GM21529 (cell line): ENCODE measurements around the gene RPP21.
A peak's percentile ranks its signal among the peaks of the same experiment; 100 is the strongest.

Experiments
- ATAC-seq: cut with Tn5 transposase; IDR thresholded peaks from one replicate; pipeline ENCODE4 v1.9.1; 2021; ENCODE audit not compliant: unreplicated experiment

RPP21 gene

DNA sequence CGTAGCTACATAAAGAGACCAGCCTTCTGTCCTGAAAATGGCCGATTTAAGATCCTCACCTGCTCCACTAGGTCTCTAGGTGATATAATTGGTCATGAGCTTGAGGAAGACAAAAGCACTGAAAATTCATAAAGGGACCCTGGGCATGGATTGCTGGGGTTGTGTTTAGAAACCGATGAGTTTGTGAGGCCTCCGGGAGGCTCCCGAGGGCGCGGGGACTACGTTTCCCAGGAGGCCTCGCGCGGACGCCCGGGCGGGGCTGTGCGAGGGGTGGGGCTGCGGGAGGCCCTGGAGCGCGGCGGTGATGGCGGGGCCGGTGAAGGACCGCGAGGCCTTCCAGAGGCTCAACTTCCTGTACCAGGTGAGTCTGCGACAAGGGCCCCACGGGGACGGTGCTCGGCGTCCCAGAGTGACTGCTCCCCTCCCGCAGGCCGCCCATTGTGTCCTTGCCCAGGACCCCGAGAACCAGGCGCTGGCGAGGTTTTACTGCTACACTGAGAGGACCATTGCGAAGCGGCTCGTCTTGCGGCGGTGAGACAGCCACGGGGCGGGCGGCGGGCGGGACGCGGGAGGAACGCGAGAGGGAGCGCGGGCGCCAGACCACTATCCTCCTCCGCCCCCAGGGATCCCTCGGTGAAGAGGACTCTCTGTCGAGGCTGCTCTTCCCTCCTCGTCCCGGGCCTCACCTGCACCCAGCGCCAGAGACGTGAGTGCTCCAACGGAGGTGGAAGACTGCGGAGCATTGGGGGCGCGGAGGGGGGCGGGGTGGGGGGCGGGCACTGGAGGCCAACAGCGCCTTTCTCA, at the start of gene RPP21:
Gene RPP21 (plus strand): TSS at position 289 of the 804 bp plus-strand sequence. CDS start 16 bp downstream, at position 305.
- peak; percentile 97 for ATAC-seq

DNA sequence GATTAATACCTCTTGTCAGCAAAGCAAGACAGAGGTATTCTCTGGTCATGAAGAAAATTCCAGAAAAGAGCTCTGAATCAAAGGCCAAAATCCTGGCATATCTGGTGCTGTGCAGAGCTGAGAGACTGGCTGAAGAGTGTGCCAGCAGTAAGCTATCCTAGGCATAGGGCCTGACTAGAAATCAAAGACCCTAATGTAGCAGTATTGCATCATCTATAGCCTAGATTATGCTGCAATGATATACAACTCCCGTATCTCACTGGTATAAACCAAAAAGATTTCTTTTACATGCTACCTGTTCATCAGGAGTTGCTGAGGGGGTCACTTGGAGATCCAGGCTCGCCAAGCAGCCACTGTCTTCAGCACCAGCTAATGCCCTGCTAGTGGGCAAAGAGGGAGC, 49.1 kb upstream of the RPP21 start:
- ATAC-seq, result no peak

DNA sequence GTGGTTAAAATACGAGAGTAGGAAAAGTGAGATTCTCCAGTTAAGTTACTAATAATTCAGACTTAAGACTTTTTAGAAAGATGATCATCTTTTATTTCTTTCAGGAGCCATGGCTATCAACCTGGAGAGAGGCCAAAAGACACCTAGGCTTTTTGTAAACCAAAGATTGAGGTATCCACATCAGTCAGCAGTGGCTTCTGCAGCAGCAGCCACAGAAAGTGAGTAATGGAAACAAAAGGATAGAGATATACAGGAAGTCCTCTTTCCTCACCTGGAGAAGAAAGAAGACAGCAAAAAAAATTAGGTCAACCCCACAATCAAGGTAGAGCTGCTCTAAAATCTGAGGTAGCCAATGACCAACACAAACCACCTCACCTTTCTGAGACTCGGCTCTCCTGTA, 41.0 kb upstream of the RPP21 start:
- ATAC-seq, result no peak

DNA sequence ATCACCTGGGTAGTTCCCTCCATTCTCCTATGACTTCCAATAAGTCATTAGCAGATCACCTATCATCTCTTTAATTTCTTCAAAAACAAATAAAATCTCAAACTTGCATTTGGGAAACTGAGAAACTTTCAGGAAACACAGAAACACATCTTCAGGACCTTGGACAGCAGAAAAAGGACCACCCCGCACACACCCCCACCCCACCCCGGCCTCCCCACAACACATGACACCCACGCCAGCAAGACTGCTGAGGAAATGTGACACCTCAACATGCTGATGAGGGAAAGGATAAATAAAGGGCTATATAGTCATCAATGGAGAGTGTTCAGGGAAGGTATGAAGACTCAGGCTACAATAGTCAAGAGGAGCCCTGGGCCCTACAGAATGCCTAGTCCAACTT, 33.9 kb upstream of the RPP21 start:
- no peak for ATAC-seq

DNA sequence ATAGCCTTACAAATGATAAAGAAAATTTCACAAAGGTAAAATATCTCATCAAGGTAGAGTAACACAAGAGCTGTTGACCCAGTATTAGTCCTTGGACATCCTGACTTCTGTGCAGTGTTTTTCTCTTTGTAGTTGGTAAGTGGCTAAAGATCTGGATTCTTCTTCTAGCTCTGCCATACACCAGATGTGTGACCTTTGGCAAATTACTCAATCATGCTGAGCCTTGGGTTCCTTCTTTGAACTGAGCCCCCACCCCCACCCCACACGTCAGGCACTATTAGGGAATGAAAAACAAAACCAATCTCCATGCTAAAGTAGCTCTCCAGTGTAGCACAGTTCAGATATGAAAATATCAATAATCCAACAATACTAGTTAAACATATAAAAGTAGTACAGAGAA, 33.3 kb upstream of the RPP21 start:
- ATAC-seq, result no peak

DNA sequence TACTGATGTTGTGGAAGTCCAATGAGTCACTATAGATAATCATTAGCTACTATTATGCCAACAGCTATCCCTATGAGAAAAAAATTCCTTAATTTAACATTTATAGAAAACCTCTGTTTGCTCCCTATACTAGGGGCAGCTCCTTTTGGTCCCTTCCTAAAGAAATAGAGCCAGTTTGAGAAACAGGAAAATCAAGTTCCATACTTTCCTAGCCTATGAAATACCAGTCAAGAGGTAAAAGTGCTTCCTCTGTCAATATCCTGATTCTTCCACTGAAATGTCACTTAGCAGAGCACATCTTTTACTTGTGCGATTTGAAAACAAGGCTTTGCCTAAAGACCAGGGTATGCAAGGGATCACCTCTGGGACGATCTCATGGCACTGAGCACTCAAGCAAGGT, 32.7 kb upstream of the RPP21 start:
- no peak for ATAC-seq

DNA sequence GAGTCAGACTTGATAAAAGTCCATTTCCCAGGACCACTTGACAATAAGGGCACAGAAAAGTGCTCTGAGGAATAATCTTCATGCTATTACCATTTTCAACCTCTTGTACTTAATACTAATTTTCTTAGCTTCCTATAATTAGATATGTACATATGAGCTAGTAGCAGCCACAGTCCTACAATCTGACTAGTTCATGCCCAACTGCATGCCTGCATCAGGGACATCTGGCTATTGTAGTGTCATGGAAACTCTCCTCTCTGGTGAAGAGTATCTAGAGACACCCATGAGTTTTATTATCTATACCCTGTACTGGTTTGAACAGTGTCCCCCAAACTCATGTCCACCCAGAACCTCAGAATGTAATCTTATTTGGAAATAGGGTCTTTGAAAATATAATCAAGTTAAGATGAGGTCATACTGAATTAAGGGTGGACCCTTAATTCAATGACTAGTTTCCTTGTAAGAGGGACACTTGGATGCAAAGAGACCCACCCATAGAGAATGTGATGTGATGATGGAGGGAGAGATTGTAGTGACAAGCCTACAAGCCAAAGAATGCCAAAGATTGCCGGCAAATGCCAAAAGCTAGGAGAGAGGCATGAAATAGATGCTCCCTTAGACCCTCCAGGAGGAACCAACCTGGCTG, 32.2 kb upstream of the RPP21 start:
- ATAC-seq, result no peak

DNA sequence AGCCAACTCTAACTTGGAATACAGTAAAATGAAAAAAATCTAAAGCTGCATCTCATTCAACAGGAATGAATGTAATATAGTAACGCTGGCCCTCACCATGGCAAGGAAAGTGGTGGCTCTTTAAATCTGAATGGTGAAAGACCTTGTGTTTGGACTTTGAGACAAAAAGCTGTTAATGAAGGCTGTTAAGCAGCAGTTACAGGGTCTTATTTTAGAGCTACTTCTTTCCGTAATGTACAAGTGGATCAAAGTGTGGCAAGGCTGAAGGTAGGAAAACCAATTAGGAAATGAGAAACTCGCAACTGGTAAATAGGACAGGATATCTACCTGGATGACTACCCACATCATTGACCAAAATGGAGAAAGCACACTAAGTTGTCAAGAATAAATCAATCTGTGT, 29.8 kb upstream of the RPP21 start:
- ATAC-seq, result no peak

DNA sequence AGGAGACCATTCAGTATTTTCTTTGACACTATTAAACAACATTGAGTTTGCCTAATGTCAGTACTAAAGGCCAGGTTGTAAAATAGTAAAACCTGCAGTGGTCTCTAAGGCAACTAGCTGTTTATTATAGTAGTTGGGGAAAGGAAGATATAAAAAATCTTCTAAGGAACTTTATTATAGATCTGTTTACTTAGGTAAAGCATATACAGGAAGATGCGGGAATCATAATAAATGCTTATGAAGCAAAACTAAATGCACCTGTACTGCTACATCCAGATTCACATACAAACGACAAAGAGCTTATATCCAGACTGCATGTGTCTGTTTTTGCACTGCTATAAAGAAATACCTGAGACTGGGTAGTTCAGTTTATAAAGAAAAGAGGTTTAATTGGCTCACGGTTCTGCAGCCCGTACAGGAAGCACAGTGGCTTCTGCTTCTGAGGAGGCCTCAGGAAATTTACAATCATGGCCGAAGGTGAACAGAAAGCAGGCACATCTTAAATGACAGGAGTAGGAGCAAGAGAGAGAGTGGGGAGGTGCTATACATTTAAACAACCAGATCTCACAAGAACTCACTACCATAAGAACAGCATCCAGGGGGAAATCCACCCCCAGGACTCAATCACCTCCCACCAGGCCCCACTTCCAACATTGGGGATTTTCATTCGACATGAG, 26.9 kb upstream of the RPP21 start:
- no peak for ATAC-seq

DNA sequence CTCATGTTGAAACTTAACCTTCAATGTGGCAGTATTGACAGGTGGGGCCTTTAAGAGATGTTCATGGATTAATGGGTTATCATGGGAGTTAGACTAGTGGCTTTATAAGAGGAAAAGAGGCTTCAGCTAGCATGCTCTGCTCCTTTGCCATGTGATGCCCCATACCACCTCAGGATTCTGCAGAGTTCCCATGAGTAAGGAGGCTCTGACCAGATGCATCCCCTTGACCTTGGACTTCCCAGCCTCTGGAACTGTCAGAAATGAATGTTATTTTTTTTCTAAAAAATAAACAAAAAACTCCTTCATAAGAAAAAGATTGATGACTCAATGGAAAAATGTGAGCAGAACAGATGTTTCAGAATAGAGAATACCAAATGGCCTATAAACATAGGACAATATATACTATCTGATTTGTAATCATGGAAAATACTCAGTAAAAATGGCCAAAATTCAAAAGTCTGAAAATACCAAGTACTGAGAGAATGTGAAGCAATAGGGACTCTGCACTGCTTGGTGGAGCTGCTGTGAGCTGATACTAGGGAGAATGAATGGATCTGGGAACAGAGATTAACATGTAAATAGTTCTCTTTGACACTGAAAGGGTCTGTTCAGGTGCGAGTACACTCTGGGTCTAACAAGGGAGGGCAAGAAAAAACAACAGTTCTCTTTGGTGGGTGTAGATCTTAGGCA, 25.7 kb upstream of the RPP21 start:
- no peak for ATAC-seq

DNA sequence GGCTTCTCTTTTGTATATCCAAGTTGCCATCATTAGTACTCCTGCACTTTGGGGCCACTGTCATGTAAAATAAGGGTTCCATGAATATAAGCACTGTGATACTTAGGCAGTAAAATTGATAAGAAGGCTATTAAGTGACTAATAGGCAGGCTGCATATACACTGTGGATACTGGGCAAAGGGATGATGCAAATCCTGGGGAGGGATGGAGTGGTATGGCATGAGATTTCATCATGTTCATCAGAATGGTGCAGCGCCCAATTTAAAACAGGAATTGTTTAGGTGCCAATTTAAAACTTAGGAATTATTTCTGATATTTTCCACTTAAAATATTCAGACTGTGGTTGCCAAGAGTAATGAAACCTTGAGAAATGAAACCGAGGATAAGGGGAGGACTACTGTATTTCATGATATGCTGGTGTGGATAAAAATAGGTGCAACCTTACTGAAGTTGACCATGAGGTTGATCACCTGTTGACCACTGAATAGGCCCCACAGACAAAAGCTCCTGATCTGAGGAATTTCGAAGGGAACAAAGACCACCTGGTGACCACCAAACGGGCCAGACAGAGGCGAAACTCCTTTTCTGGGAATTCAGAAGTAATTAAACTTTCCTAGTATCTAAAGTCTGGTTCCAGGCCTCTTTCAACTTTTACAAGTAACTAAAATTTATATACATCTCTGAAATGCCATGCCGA, 23.1 kb upstream of the RPP21 start:
- ATAC-seq, result no peak

DNA sequence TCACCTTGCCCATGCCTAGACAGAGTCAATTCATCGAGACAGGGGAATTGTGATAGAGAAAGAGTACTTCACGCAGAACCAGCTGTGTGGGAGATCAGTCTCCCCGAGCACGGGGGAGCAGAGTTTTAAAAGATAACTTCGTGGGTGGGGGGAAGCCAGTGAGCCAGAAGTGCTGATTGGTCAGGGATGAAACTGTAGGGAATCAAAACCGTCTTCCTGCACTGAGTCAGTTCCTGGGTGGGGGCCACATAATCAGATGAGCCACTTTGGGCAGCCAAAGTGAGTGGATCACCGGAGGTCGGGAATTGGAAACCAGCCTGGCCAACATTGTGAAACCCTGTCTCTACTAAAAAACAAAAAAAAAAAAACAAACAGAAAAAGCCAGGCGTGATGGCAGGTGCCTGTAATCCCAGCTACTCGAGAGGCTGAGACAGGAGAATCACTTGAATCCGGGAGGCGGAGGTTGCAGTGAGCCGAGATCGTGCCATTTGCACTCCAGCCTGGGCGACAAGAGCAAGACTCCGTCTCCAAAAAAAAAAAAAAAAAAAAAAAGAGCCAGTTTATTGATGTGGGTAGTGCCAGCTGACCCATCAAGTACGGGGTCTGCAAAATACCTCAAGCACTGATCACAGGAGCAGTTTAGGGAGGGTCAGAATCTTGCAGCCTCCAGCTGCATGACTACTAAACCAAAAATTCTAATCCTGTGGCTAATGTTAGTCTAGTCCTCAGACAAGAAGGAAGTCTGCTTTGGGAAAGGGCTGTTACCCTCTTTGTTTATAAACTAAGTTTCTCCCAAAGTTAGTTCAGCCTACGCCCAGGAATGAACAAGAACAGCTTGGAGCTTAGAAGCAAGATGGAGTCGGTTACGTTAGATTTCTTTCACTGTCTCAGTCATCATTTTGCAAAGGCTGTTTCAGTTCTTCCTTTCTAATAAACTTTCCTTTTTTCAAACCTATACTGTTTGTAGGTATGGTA, 22.1 kb upstream of the RPP21 start:
- no peak for ATAC-seq

DNA sequence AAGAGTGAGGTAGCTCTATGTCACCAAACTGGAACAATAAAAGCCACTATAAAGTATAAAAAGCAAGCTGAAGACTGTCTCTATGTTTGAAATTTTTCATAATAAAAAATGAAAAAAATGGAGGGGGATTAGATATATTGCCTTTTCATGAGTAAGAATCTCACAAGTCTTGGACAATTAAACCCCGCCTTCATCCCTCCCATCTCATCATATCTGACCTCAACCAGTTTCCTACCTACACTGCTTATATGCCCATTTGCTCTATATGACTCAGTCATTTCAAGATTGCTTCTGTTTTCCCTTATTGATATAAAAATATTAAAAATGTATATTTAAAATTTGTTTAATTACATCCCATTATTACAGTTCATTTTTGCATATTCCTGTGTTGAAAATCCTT, 21.1 kb upstream of the RPP21 start:
- no peak for ATAC-seq

DNA sequence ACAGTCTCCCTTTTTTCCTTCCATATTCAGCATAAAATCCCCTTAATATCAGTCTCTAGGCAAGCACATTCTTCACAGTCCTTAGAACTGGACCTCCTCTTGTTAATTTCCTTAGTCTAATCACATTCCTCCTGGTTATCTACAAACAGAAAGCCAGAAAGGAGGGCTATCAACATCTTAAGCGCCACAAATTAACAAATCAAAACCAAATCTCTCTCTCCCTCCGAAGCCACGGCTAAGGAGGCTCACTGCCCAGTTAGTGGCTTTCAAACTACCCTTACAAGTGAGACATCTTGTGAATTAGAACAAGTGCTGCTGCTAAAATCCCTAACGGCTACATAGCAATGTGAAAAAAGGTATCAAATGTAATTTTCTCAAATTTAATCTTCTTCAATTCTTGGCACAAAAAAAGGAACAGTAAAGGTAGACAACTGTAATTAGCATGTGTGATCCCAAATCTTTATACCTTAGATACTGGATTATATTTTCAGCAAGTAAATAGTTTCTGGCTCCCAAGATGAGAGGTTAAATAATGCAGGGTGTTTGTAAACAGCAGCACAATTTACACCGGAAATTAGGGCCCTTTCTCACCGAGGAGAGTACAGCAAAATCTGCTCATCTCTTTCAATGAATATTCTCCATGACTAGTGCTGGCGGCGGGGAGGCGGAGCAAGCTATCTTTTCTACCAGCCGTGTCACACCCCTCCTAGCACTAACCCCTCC, 19.6 kb upstream of the RPP21 start:
- ATAC-seq, result peak; percentile 39

DNA sequence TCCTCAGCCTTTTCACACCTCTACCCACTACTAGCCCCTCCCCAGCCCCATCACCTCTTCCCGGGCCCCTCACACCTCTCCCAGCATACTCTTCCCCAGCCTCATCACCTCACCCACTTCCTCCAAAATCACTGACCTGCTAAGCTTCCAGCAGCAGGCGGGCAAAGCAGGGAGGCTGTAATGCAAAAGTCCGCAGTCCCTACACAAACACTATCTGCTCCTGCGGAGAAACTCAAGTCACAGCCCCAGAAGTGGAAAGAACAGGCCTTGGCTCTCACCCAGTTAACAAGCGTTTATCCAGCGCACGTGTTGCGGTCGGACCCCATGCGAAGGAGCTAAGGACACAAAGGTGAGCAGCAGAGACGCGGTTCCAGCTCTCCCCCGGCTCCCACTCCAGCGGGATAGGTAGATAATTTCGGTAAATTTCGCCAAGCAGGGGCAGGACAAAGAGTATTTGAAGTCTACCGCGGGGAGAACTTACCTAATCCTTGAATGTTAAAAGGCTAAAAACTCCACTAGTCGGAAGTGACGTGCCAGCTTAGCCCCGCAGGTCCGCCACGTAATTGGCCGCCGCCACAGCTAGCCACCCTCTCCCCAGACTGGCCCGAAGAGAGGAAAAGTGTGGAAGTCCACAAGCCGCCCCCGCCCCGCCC, 19.0 kb upstream of the RPP21 start:
- ATAC-seq, result peak; percentile 46

DNA sequence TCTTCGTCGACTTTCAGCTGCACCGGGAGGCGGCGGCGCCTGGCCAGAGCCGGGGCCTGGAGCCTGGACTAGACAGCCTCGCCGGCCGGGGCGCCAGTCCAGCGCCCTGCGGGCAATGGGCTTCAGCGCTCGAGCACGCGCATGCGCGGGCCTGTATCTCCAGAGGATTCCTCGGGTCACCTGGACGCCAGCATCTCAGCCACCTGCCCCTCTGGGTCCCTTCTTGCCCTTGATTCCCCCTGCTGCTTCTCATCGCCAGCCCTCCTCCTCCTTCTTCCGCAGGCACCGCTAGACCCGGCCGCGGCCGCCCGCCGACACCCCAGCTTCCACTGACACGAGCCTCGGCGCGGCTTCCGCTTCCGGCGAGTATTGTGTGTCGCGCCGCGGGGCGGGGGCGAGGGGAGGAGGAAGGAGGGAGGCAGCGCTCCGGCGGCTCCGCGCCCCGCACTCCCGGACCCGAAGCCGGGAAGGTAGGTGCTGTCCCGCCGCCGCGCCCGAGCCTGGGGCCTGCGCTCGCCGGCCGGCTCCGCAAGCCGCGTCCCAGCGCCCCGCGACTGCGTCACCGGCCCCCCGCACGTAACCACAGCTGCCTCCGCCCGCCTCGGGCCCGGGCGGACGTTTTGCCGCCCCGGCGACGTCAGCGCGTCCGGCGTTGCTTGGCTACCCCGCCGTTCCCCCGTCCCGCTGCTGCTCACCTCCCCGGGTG, 18.3 kb upstream of the RPP21 start, which contains the start of gene TRIM39:
Gene TRIM39 (plus strand): TSS at position 402 of the 706 bp plus-strand sequence. CDS start 2,391 bp downstream, outside the sequence.
- ATAC-seq, result peak; percentile 70

DNA sequence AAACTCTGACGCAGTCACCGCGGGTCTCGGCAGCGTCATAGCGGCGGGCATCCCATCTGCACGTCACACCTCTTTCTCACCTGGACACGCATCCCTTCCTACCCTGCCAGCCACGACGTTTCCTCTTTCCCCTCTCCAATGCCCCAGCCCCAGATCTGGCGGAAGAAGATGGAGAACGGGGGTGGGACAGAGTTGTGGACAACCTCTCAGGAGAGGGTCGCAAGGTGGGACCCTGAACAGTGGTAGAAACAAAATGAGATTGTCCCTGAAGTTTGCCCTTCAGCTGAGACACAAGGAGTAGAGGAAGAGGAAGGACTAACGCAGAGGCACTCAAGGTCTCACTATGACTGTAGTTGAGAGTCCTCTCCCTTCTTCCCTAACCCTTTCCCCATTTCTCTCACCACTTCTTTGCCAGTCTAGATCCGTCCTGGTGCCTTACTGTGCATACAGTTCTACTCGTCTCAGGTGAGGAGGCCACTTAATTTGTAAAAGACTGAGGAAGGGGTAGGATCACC, 17.7 kb upstream of the RPP21 start:
- no peak for ATAC-seq

DNA sequence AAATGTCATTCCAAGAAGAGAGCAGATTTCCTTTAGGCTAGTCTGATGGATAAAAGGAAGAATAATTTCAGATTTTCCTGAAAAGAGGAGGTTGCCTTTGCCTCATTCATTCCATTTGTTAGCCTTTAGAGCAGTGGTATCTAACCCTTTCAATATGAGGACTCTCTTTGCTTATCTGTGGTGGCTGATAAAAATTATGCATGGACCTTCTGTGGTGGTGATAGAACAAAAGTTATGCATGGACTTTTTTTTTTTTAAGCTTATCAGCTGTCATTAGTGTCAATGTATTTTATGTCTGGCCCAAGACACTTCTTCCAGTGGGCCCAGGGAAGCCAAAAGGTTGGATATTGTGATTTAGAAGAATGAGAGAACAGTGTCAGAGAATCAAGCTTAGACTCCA, 16.6 kb upstream of the RPP21 start:
- no peak for ATAC-seq
